Ovary (tissue), 3 donors: ENCODE measurements around the gene HCLS1.

Source experiments
- EP300 ChIP-seq: sonication (generic); formaldehyde crosslinking; IDR thresholded peaks from one replicate; pipeline ENCODE4 v1.6.1; 2017; ENCODE audit warnings: antibody characterized with exemption
- POLR2A ChIP-seq: fragments of 450-650 bp; IDR thresholded peaks from one replicate; pipeline ENCODE4 v1.6.1; 2017; ENCODE audit warnings: antibody characterized with exemption, mild to moderate bottlenecking, moderate library complexity
- TF ChIP-seq, protein P1 (sequence below), 3 donors: fragments of 450-650 bp in 2 of 3; fragments of 200-600 bp in 1 of 3; IDR thresholded peaks; one replicate each; pipeline versions ENCODE4 v1.5.1 to v1.8.0; 2016 to 2022; ENCODE audit warnings: antibody characterized with exemption in 3 of 3, mild to moderate bottlenecking in 1 of 3
- donor health status: DM: no; HTN: no; CAD: no.

DNA sequence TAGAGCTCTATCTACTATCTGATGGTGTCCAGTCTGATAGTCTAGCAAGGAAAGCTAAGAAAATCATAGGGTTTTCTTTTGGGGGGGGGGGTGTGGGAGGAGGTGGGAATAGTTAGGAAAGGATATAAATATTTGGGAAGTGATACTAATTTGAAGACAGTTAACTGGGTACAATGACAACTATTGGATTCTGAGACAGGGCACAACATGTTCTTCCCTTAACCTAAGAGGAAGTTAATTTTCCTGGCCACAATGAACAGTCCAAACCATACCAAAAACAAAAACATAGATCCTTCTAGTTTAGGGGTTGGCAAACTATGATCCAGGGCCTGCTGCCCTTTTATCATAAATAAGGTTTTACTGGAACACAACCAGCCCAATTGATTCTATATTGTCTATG lies 10.0 kb upstream of the HCLS1 start:
- TF ChIP-seq POLR2A = no peak
- TF ChIP-seq, protein P1, sequence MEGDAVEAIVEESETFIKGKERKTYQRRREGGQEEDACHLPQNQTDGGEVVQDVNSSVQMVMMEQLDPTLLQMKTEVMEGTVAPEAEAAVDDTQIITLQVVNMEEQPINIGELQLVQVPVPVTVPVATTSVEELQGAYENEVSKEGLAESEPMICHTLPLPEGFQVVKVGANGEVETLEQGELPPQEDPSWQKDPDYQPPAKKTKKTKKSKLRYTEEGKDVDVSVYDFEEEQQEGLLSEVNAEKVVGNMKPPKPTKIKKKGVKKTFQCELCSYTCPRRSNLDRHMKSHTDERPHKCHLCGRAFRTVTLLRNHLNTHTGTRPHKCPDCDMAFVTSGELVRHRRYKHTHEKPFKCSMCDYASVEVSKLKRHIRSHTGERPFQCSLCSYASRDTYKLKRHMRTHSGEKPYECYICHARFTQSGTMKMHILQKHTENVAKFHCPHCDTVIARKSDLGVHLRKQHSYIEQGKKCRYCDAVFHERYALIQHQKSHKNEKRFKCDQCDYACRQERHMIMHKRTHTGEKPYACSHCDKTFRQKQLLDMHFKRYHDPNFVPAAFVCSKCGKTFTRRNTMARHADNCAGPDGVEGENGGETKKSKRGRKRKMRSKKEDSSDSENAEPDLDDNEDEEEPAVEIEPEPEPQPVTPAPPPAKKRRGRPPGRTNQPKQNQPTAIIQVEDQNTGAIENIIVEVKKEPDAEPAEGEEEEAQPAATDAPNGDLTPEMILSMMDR (IDR thresholded peaks at IDR 0.05) = no peak
- TF ChIP-seq EP300 = no peak
